Parathyroid adenoma (tissue), 2 donors: ENCODE measurements around the gene CEND1.

Source experiments
- H2AFZ ChIP-seq: fragments of 300-600 bp; sonication (generic); one replicate; pipeline ENCODE4 v1.7.0; 2017; ENCODE audit warnings: antibody characterized with exemption, mild to moderate bottlenecking
- H3K27ac ChIP-seq: fragments of 300-600 bp; sonication (generic); one replicate; pipeline ENCODE4 v1.7.0; 2017
- H3K27me3 ChIP-seq: fragments of 300-600 bp; sonication (generic); one replicate; pipeline ENCODE4 v1.7.0; 2017; ENCODE audit warnings: low read length; ENCODE audit not compliant: control insufficient read depth, insufficient read depth
- H3K36me3 ChIP-seq: fragments of 300-600 bp; sonication (generic); one replicate; pipeline ENCODE4 v1.7.0; 2017; ENCODE audit warnings: low read length; ENCODE audit not compliant: control insufficient read depth, insufficient read depth
- H3K4me1 ChIP-seq: fragments of 300-600 bp; sonication (generic); one replicate; pipeline ENCODE4 v1.7.0; 2017; ENCODE audit warnings: control low read depth
- H3K4me2 ChIP-seq: fragments of 300-600 bp; sonication (generic); one replicate; pipeline ENCODE4 v1.7.0; 2017; ENCODE audit warnings: low read length
- H3K4me3 ChIP-seq: fragments of 300-600 bp; sonication (generic); one replicate; pipeline ENCODE4 v1.7.0; 2017; ENCODE audit warnings: low read depth, low read length
- H3K79me2 ChIP-seq: fragments of 300-600 bp; sonication (generic); one replicate; pipeline ENCODE4 v1.7.0; 2017; ENCODE audit warnings: control low read depth
- H3K9ac ChIP-seq: fragments of 300-600 bp; sonication (generic); one replicate; pipeline ENCODE4 v1.7.0; 2017; ENCODE audit warnings: mild to moderate bottlenecking
- H3K9me3 ChIP-seq: fragments of 300-600 bp; sonication (generic); one replicate; pipeline ENCODE4 v1.7.0; 2017; ENCODE audit warnings: low read length; ENCODE audit not compliant: control insufficient read depth
- CTCF ChIP-seq: fragments of 300-600 bp; sonication (generic); IDR thresholded peaks from one replicate; pipeline ENCODE4 v1.7.0; 2017; ENCODE audit warnings: antibody characterized with exemption, mild to moderate bottlenecking
- donor health status: primary hyperparathyroidism.

The CEND1 gene

DNA sequence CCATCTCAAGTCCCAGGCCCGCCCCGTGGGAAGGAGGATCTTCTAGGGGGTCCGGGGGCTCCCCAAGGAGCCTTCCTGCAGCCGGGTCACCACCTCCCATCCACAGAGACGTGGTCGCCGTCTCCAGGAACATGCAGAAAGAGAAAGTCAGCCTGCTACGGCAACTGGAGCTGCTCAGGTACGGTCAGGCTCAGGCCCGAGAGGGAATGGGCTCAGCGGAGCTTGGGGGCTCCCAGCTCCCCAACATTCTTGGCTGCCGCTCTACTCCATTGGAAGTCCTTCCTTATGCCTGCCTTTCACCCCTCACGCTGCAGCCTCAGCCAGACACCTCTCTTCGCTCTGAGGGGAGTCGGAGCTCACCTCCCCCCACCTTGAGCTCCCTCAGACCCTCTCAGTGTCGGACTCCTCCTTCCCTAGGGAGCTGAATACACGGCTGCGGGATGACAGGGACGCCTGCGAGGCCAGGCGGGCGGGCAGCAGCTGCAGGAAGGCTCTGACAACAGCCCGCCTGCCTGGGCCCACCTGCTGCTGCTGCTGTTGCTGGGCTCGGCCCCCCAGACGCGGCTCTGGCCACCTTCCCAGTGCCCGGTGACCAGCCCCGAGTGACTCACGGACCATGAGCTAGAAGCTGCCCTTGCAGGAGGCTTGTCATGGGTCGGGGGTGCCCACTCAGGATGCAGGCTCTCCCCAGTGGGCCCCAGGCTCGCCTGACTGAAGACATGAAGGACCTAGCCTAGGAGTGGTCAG is 41.4 kb upstream of the CEND1 start:
- Histone ChIP-seq H3K9ac (no peak overlapping the region), H3K4me3 (no peak overlapping the region), H2AFZ (no peak overlapping the region), H3K9me3 (no peaks in the 10 kb centered on the region), H3K4me2 (no peak overlapping the region), H3K79me2 (no peaks in the 10 kb centered on the region), H3K4me1 (peaks cover 2% of the 10 kb centered on the region), H3K27ac (no peak overlapping the region), H3K36me3 (no peaks in the 10 kb centered on the region), H3K27me3 (no peaks in the 10 kb centered on the region)
- no peak for TF ChIP-seq CTCF

- Histone ChIP-seq H3K4me3 (peak overlapping the region; percentile 25), H3K9me3 (no peaks in the 10 kb centered on the region), H3K27me3 (no peaks in the 10 kb centered on the region), H3K9ac (no peak overlapping the region), H3K27ac (no peak overlapping the region), H3K4me1 (peaks cover 2% of the 10 kb centered on the region), H3K36me3 (no peaks in the 10 kb centered on the region), H3K4me2 (peak overlapping the region; percentile 57), H2AFZ (peak overlapping the region; percentile 38), H3K79me2 (no peaks in the 10 kb centered on the region)
- no peak for TF ChIP-seq CTCF
Observed at GRCh38 chr11:830295-831117, 40.6 kb upstream of the CEND1 start.

GRCh38 chr11:829847-830294 is 40.0 kb upstream of the CEND1 start:
- no peaks in the 10 kb centered on the region for H3K27me3 ChIP-seq
- H3K9ac ChIP-seq = no peak overlapping the region
- H3K27ac ChIP-seq = no peak overlapping the region

DNA sequence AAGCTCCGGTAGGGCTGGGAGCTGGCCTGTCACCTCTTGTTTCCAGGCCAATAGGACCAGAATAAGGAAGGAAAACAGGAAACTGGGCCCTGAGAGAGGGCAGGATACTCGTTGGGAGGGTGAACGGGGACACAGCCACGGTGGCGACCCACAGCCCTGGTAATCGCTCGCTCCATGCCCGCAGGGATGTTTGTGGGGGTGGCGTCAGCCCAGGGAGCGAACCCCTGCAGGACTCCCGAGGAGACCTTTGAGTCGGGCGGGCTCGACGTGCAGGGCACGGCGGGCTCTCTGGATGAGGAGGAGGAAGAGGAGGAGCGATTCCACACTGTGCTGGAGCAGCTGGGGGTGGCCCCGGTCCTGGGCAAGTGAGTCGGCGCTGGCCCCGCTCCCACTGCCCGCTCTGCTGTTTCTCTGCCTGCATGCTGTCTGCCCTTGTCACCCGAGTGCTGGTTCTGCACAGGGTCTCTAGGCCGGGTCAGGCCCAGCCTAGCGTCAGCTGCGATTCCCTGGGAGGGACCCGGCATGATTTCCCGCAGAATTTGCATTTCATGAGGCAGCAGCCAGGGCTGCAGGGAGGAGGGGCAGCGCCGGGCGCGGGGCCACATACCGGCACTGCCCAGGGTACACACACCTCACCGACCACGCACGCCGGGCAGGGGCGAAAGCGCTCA is 39.4 kb upstream of the CEND1 start:
- no peak overlapping the region for H3K27ac ChIP-seq
- no peaks in the 10 kb centered on the region for H3K79me2 ChIP-seq
- no peak overlapping the region for H3K9ac ChIP-seq
- peak overlapping the region; percentile 22 for H3K4me3 ChIP-seq
- H3K4me1 ChIP-seq = peaks cover 2% of the 10 kb centered on the region
- no peak overlapping the region for H2AFZ ChIP-seq
- peak overlapping the region; percentile 57 for H3K4me2 ChIP-seq
- H3K9me3 ChIP-seq = no peaks in the 10 kb centered on the region
- TF ChIP-seq CTCF = no peak
- no peaks in the 10 kb centered on the region for H3K27me3 ChIP-seq
- H3K36me3 ChIP-seq = no peaks in the 10 kb centered on the region

More at GRCh38 chr11:829847-830294, 40.0 kb upstream of the CEND1 start:
- no peaks in the 10 kb centered on the region for H3K9me3 ChIP-seq
- peaks cover 2% of the 10 kb centered on the region for H3K4me1 ChIP-seq
- no peaks in the 10 kb centered on the region for H3K36me3 ChIP-seq
- TF ChIP-seq CTCF = no peak
- H3K4me2 ChIP-seq = peak overlapping the region; percentile 57
- peak overlapping the region; percentile 22 for H3K4me3 ChIP-seq
- peak overlapping the region; percentile 3 for H2AFZ ChIP-seq
- no peaks in the 10 kb centered on the region for H3K79me2 ChIP-seq
